ENCODE results near the gene LRRC23.
"Not testable (repeated sequence)": the region's sequence is repeated elsewhere in the genome, so short reads cannot be mapped to it uniquely, and the experiment has no call there.

The LRRC23 gene

DNA sequence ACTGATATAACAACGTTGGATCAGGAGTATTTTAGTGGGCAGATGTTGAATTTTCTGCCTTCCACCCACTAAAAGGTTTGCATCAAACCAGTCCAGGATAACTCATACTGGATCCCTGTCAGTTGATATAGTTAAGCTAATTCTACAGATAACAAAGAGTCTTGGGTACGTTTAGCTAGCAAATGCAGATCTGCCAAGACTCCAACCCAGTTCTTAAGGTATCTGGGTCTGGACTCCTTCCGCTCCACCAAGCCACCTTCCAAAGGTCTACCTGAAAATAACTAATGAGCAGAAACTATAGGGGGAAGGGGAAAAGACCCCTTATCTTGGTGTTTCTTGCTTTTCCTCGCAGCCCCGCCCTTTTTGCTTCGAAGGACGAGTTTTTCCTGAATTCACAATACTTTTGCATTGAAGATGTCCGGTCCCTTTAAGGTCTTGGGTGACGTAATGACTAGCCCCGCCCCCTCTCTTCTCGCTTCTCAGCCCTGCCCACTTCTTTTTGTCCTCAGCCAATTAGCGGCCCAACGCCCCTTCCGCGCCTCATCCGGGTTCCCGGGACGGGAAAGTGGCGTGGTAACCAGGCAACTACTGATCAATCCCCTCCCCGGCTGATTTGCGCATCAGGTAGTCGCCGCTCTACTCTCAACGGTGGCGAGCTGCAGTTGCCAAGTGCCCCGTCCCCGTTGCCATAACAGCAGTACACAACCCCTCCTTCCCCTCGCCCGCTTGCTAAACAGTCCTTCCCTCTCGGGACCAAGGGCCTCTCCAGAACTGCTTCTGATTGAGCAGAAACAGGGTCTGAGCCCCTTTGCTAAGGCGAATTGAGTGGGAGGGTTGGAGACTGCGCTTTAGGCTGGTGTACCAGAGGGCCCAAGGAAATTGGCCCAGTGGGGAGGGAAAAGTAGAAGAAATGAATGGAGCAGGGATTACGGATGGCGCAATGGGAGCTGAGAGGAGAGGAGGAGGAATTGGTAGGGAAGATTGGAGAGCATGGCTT lies at the start of gene LRRC23:
Gene LRRC23, plus strand, starts transcription at position 543 of the 997 bp plus-strand sequence. CDS start 812 bp downstream, outside the sequence.
- DNase-seq = peak; percentile 95

- DNase-seq = no peak
Observed at GRCh38 chr12:6855322-6855721, 49.3 kb upstream of the LRRC23 start.

GRCh38 chr12:6858799-6859198 lies 45.8 kb upstream of the LRRC23 start:
- DNase-seq = no peak

GRCh38 chr12:6860116-6860515 lies 44.5 kb upstream of the LRRC23 start:
- DNase-seq = no peak

DNA sequence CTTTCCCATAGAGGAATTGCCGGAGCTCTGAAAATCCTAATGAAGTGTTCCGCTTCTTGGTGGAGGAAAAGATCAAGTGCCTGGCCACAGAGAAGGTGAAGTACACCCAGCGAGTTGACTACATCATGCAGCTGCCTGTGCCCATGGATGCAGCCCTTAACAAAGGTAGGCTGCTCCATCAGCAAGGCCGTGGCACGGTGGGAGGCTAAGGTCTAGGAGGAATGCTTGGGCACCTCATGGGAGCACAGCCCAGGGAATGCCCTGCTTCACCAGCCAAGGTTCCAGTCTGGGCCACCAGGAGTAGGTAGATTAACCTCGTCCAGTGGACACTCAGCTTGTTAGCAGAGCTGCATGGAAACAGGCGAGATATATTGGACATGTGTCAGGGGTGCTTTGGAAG lies 43.7 kb upstream of the LRRC23 start:
- DNase-seq = no peak

- no peak for DNase-seq
Observed at GRCh38 chr12:6861391-6861790, 43.2 kb upstream of the LRRC23 start.

- no peak for DNase-seq
Observed at GRCh38 chr12:6863033-6863432, 41.6 kb upstream of the LRRC23 start.

DNA sequence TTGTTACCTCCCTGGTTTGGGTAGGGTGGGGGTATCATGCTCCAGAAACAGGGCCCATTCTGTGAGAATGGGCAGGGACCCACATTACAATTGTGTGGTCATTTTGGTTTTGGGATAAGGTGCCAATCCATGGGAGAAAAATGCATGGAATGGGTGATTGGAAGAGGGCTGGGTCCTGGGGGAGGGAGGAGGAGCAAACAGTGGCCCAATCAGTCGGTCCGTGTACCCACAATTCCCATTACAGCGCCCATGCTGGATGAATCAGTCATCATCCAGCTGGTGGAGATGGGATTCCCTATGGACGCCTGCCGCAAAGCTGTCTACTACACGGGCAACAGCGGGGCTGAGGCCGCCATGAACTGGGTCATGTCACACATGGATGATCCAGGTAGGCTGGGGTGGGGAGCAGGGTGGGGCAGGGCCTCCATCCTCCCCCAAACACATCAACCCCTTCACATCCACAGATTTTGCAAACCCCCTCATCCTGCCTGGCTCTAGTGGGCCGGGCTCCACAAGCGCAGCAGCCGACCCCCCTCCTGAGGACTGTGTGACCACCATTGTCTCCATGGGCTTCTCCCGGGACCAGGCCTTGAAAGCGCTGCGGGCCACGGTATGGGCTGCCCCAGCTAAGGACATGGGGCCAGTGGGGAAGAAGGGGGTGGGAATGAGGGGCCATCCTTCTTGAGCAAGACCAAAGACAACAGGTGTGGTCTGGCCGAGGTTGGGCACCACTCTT lies 40.9 kb upstream of the LRRC23 start:
- no peak for DNase-seq

GRCh38 chr12:6865307-6865706 lies 39.3 kb upstream of the LRRC23 start:
- not testable (repeated sequence) for DNase-seq

- no peak for DNase-seq
Observed at GRCh38 chr12:6866163-6866919, 38.3 kb upstream of the LRRC23 start.

DNA sequence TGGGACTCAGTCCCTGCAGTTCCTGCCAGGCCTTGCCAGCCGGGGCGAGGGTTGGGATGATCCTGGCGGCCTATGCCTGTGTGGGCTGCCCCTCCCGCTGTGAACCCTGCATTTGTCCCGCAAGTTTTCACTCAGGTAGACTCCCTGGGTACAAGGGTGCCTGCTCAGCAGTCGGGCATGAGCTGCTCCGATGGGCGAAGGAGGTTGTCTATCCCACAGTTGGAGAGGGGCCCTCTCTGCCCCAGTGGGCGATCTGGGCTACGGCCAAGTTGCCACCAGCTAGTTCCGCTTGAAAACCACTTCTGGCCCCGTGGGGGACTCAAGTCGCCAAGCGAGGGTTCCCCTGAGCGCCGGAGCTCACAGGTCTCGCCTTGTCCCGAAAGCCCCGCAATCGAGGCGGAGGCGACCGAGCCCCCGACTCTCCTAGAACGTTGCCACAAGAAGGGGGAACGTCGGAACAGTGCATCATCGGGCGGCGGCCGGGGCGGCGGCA lies 37.7 kb upstream of the LRRC23 start:
- no peak for DNase-seq

GRCh38 chr12:6867413-6868210 lies 37.0 kb upstream of the LRRC23 start, which contains the start of gene TPI1:
TPI1 (plus strand) TSS chr12:6867531; CDS start chr12:6867567, 36 bp downstream.
- DNase-seq = peak; percentile 72

- no peak for DNase-seq
Observed at GRCh38 chr12:6868211-6869048, 36.2 kb upstream of the LRRC23 start.

GRCh38 chr12:6869049-6870021 lies 35.3 kb upstream of the LRRC23 start:
- peak; percentile 79 for DNase-seq

- DNase-seq = not testable (repeated sequence)
Observed at GRCh38 chr12:6870304-6870703, 34.3 kb upstream of the LRRC23 start.

GRCh38 chr12:6871052-6871957 lies 33.3 kb upstream of the LRRC23 start:
- no peak for DNase-seq

DNA sequence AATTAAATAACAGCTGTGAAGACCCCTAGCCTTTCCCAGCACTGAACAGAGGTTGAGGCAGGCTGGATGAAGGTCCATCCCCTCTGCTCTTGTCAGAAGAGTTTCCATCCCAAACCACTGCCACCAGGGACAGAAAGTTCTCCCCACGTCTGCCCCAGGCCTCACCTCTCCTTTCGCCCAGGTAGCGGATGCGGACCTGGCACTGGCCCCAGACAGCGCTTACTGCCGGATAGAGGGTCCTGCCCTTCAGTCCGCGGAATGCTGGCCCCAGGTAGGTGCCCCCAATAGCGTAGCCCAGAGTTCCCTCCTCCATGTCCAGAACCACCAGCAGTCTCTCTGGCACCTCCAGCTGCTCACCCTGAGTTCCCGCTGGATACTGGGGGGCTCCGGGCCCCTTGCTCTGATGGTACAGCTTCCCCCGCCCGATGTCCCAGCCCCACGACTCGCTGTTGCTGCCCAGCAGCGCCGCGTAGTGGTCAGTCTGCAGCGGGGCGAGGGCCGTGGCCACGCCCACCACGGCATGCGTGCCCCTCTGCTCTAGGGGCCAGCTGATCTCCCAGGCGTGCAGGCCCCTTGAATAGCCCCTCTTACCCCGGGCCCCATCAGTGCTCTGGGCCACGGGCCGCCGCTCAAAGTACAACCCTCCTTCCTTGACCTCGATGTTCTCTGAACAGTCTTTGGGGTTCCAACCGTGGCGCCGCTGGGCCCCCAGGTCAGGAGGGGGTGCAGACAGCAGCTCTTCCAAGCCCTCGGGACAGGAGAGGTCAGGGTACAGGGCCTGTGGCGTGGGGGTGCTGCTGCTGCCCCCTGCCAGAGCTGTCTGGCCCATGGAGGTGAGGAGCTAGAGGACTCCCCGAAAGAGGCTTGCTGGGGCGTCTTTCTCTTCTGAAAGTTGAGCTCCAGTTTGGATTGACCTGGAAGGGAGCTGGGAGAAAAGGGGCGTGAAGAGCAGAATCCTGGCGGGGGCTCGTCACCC lies 32.3 kb upstream of the LRRC23 start:
- peak; percentile 73 for DNase-seq

Measured in activated CD4-positive, alpha-beta T cell treated with anti-CD3 and anti-CD28 coated beads for 1 hour (primary cell).